Body of pancreas (tissue), 4 donors: ENCODE data around the gene KPNA2.
"Not testable (repeated sequence)": the region's sequence is repeated elsewhere in the genome, so short reads cannot be mapped to it uniquely, and the experiment has no call there.

Experiments used
- POLR2A ChIP-seq, 3 donors: fragments of 450-650 bp; IDR thresholded peaks; one replicate each; pipeline ENCODE4 v1.6.1; 2016; ENCODE audit warnings: antibody characterized with exemption in 3 of 3, mild to moderate bottlenecking in 2 of 3
- TF ChIP-seq, protein P1 (sequence below), 7 experiments: fragments of 450-650 bp in 4 of 7; fragments of 200-600 bp in 3 of 7; sonication (generic) in 3 of 7; IDR thresholded peaks; one replicate each; pipeline ENCODE4 v1.5.1; 2016 to 2019; ENCODE audit warnings: antibody characterized with exemption in 7 of 7

DNA sequence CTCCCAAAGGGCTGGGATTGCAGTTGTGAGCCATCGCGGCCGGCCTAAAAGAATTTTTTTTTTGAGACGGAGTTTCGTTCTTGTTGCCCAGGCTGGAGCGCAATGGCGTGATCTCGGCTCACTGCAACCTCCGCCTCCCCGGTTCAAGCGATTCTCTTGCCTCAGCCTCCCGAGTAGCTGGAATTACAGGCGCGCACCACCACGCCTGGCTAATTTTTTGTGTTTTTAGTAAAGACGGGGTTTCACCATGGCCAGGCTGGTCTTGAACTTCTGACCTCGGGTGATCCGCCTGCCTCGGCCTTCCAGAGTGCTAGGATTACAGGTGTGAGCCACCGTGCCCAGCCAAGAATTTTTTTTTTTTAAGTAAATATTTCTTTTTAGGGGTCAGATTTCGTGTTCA lies 17.0 kb upstream of the KPNA2 start:
- TF ChIP-seq POLR2A (IDR thresholded peaks at IDR 0.05) = not testable (repeated sequence)
- TF ChIP-seq, protein P1, sequence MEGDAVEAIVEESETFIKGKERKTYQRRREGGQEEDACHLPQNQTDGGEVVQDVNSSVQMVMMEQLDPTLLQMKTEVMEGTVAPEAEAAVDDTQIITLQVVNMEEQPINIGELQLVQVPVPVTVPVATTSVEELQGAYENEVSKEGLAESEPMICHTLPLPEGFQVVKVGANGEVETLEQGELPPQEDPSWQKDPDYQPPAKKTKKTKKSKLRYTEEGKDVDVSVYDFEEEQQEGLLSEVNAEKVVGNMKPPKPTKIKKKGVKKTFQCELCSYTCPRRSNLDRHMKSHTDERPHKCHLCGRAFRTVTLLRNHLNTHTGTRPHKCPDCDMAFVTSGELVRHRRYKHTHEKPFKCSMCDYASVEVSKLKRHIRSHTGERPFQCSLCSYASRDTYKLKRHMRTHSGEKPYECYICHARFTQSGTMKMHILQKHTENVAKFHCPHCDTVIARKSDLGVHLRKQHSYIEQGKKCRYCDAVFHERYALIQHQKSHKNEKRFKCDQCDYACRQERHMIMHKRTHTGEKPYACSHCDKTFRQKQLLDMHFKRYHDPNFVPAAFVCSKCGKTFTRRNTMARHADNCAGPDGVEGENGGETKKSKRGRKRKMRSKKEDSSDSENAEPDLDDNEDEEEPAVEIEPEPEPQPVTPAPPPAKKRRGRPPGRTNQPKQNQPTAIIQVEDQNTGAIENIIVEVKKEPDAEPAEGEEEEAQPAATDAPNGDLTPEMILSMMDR (IDR thresholded peaks at IDR 0.05) = not testable (repeated sequence)
